Endothelial cell of umbilical vein (primary cell): ENCODE results near the gene SLC24A3. TPM values are rescaled to one million over a fixed set of nuclear protein-coding genes. Genes with fewer than 3 reads are reported as not detected.

Experiments used
- BruUV-seq: library from RNA; stranded (reverse); fragments of 400-500 nt; replicated peaks from 2 replicates; lab custom pipeline; 2021; lab: Mats Ljungman, UMichigan
- CTCF ChIA-PET: fragments of 300-600, 350-600 bp; sonication (Branson Sonifier 250); formaldehyde crosslinking; loops from one replicate; lab custom pipeline; 2021; ENCODE audit warnings: antibody characterized with exemption, inconsistent platforms; lab: Charles Lee
- POLR2A ChIA-PET: fragments of 300-600, 350-600 bp; sonication (Branson Sonifier 250); formaldehyde crosslinking; loops from one replicate; lab custom pipeline; 2021; ENCODE audit warnings: antibody characterized with exemption, inconsistent platforms; lab: Charles Lee
- DNase-seq: peaks from one replicate; pipeline ENCODE4 v3.0.0-alpha.2; 2011; ENCODE audit warnings: low read depth, low spot score
- FAIRE-seq: peaks from 2 replicates; lab custom pipeline; 2011; peaks lifted over from hg19 to GRCh38; lab: Jason Lieb, UNC
- H2AFZ ChIP-seq: 2 replicates; pipeline ENCODE4 v1.6.0; 2012; ENCODE audit warnings: low read depth, low read length, control low read depth, inconsistent platforms
- H3K27ac ChIP-seq: 2 replicates; pipeline ENCODE4 v1.5.1; 2011; ENCODE audit warnings: low read depth, mild to moderate bottlenecking, control low read depth, low read length, moderate library complexity; ENCODE audit not compliant: insufficient read depth
- H3K27me3 ChIP-seq, 2 experiments: 2 replicates each; pipeline versions ENCODE4 v1.6.0 to v1.6.1; 2011; ENCODE audit warnings: low read length in 2 of 2, mixed read lengths in 1 of 2; ENCODE audit not compliant: control insufficient read depth in 2 of 2, insufficient read depth in 2 of 2
- H3K36me3 ChIP-seq, 2 experiments: 2 replicates in 1 of 2; 3 replicates in 1 of 2; pipeline ENCODE4 v1.5.1; 2011; ENCODE audit warnings: low read length in 2 of 2, mild to moderate bottlenecking in 1 of 2, moderate library complexity in 1 of 2; ENCODE audit not compliant: control insufficient read depth in 2 of 2, insufficient read depth in 2 of 2; ENCODE audit errors: extremely low read depth in 1 of 2
- H3K4me1 ChIP-seq: 3 replicates; pipeline ENCODE4 v1.5.1; 2011; ENCODE audit warnings: mild to moderate bottlenecking, low read length; ENCODE audit not compliant: control insufficient read depth, insufficient read depth; ENCODE audit errors: extremely low read depth
- H3K4me2 ChIP-seq: 2 replicates; pipeline ENCODE4 v1.6.1; 2011; ENCODE audit warnings: low read length, control low read depth, mixed read lengths; ENCODE audit not compliant: insufficient read depth
- H3K4me3 ChIP-seq, 3 experiments: fragments of 200-600 bp in 1 of 3; sonication (generic), shearing (Covaris generic) in 1 of 3; replicated peaks in 1 of 3; 2 replicates each; pipeline ENCODE4 v1.5.1; 2011 to 2016; ENCODE audit warnings: control low read depth in 3 of 3, low read length in 3 of 3, mild to moderate bottlenecking in 2 of 3, inconsistent platforms in 1 of 3, low read depth in 1 of 3, moderate library complexity in 1 of 3; ENCODE audit not compliant: insufficient read depth in 1 of 3
- H3K79me2 ChIP-seq: 2 replicates; pipeline ENCODE4 v1.6.0; 2012; ENCODE audit warnings: low read length, inconsistent platforms; ENCODE audit not compliant: control insufficient read depth, insufficient read depth
- H3K9ac ChIP-seq: replicated peaks from 2 replicates; pipeline ENCODE3; 2011; ENCODE audit warnings: low read length, control low read depth; ENCODE audit not compliant: insufficient read depth; ENCODE audit errors: extremely low read depth
- H3K9me1 ChIP-seq: replicated peaks from 3 replicates; pipeline ENCODE4 v1.6.0; 2011; ENCODE audit warnings: mild to moderate bottlenecking, low read length; ENCODE audit not compliant: control insufficient read depth, insufficient read depth; ENCODE audit errors: extremely low read depth
- H3K9me3 ChIP-seq: replicated peaks from 2 replicates; pipeline ENCODE4 v1.5.1; 2012; ENCODE audit warnings: low read length, inconsistent platforms; ENCODE audit not compliant: control insufficient read depth, insufficient read depth
- H4K20me1 ChIP-seq: replicated peaks from 2 replicates; pipeline ENCODE3; 2011; ENCODE audit warnings: mild to moderate bottlenecking, low read length; ENCODE audit not compliant: control insufficient read depth, insufficient read depth; ENCODE audit errors: extremely low read depth
- EZH2 ChIP-seq: IDR thresholded peaks from 2 replicates; pipeline ENCODE4 v1.6.1; 2012; ENCODE audit warnings: borderline replicate concordance, low read depth, mild to moderate bottlenecking, moderate library complexity, low read length, inconsistent platforms; ENCODE audit not compliant: severe bottlenecking
- GATA2 ChIP-seq: IDR thresholded peaks from 2 replicates; pipeline ENCODE4 v1.7.0; 2011; ENCODE audit warnings: low read depth, mild to moderate bottlenecking, moderate library complexity, mixed read lengths, low read length; ENCODE audit not compliant: insufficient read length, insufficient read depth
- JUN ChIP-seq: IDR thresholded peaks from 2 replicates; pipeline ENCODE4 v1.6.1; 2011; ENCODE audit warnings: borderline replicate concordance, low read depth; ENCODE audit not compliant: insufficient read length, insufficient read depth
- MYC ChIP-seq: IDR thresholded peaks from one replicate; pipeline ENCODE4 v1.6.1; 2011; ENCODE audit warnings: mild to moderate bottlenecking, low read depth, low read length
- POLR2A ChIP-seq: IDR thresholded peaks from 2 replicates; pipeline ENCODE4 v1.6.1; 2012; ENCODE audit warnings: low read depth, mild to moderate bottlenecking, control low read depth, low read length
- POLR2AphosphoS5 ChIP-seq: IDR thresholded peaks from 2 replicates; pipeline ENCODE4 v1.6.1; 2012; ENCODE audit warnings: low read depth, mild to moderate bottlenecking, control low read depth, low read length, moderate library complexity; ENCODE audit not compliant: insufficient read depth
- dilution Hi-C: fragments of 300-500 bp; cut with MboI; formaldehyde crosslinking; loops from one replicate; pipeline ENCODE4 v1.15.0; 2019; ENCODE audit warnings: low sequenced_read_pairs; ENCODE audit not compliant: extremely low pct_ligation_motif_present
- intact Hi-C: fragments of 100-400 bp; cut with micrococcal nuclease; formaldehyde crosslinking; loops from one replicate; pipeline ENCODE4 v1.10.0; 2022
- polyA plus RNA-seq, 4 experiments: library from polyadenylated mRNA; depleted of rRNA in 3 of 4; stranded (reverse) in 3 of 4; unstranded in 1 of 4; fragments of >200 nt; gene quantifications; 2 replicates each; pipeline versions ENCODE4 v1.2.1 to v1.2.3, GENCODE V29; 2011 to 2012; ENCODE audit warnings: missing spikeins in 1 of 4
- total RNA-seq: library from RNA; stranded (reverse); gene quantifications from 2 replicates; pipeline ENCODE4 v1.2.3, GENCODE V29; 2021
- TF ChIP-seq, protein P1 (sequence below): IDR thresholded peaks from 2 replicates; pipeline ENCODE4 v1.6.1; 2011; ENCODE audit not compliant: insufficient read depth, insufficient read length
- TF ChIP-seq, protein P2 (sequence below), 2 donors: IDR thresholded peaks; 1 replicate in 1 of 2; 2 replicates in 1 of 2; pipeline ENCODE4 v1.5.1; 2011; ENCODE audit warnings: low read length in 2 of 2, mild to moderate bottlenecking in 2 of 2, moderate library complexity in 2 of 2, control low read depth in 1 of 2, inconsistent platforms in 1 of 2, low read depth in 1 of 2; ENCODE audit not compliant: insufficient read depth in 1 of 2; ENCODE audit errors: extremely low read depth in 1 of 2

The SLC24A3 gene
- total and polyA plus RNA-seq, 2 donors (not counting 3 experiments of a cell fraction or from before 2014, with no cell fraction given), result not detected

DNA sequence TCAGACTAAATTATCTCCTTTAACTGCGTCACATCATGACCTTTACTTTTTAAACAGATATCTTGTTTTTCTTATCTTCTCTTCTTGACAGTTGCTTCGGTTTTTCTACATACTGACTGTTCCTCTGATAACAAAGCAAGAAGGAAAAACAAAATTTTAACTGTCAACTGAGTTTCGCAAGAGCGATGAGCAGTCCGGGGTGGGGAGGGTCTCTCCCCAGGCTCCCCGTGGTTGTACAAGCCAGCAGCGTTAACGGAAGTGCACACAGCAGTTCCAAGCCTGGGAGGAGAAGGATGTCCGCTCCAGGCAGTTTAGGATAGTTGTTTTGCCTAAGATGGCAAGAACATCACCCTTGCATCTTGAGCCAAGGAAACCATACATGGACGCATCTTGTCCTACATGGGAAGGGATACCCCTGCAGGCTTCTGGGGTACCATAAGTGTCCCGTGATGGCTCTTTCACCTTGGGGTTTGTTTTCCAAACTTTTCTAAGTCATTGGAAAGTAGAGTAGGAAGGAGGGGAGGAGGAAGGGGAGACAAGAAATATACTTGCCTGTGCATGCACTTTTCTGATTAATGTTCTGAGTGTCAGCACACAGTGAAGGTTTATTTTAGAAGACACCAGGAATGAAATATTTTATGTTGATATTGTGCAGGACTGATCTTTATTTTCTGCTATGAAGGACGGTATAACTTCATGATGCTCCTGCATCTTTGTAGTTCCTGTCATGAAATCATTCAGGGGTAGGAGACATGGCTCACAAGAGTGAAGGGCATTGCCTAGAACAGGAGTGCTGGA, 20.8 kb downstream of the SLC24A3 start:
- POLR2A ChIA-PET, result no interaction called here
- Histone ChIP-seq H3K79me2 (no peaks in the 10 kb centered on the region), H3K27ac (no peak overlapping the region), H3K9me1 (no peaks in the 10 kb centered on the region), H3K4me3 (no peak overlapping the region), H4K20me1 (no peaks in the 10 kb centered on the region), H2AFZ (no peak overlapping the region), H3K4me2 (no peak overlapping the region), H3K36me3 (no peaks in the 10 kb centered on the region), H3K4me1 (no peaks in the 10 kb centered on the region), H3K9ac (no peak overlapping the region), H3K9me3 (no peaks in the 10 kb centered on the region), H3K27me3 (no peaks in the 10 kb centered on the region)
- CTCF ChIA-PET, result no interaction called here
- dilution Hi-C loops (no loop called here), intact Hi-C loops (no loop called here)
- DNase-seq (no peak), FAIRE-seq (no peak)
- TF ChIP-seq GATA2, result no peak
- TF ChIP-seq, protein P1, sequence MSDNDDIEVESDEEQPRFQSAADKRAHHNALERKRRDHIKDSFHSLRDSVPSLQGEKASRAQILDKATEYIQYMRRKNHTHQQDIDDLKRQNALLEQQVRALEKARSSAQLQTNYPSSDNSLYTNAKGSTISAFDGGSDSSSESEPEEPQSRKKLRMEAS, result no peak
- no peak for TF ChIP-seq POLR2A
- BruUV-seq, result no TSS peak

DNA sequence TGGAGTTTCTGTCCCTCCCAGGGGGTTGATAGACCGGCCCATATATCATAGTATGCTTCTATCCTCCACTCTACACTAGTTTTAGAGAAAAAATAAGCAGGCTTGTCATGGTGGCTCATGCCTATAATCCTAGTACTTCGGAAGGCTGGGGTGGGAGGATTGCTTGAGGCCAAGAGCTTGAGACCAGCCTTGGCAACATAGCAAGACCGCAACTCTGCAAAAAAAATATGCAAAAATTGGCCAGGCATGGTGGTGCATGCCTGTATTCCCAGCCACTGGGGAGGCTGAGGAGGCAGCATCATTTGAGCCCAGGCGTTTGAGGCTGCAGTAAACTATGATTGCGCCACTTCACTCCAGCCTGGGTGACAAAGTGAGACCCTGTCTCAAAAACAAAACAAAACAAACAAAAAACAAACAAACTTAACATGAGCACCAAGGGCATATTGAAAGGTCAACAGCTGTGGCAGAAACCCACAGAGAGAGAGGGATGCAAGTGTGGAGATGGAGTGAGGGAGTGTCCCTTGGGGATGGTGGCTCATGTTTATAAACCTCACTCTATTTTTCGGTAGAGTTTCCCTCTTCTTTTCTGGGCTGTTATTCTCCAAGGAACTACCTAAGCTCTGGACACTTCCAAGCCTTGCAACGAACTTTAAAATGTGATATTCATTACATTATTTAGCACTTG, 24.1 kb downstream of the SLC24A3 start:
- no peaks in the 10 kb centered on the region for H3K9me3 ChIP-seq
- intact Hi-C loops (no loop called here), dilution Hi-C loops (no loop called here)
- no peaks in the 10 kb centered on the region for H3K27me3 ChIP-seq
- ChIA-PET POLR2A (no interaction called here), CTCF (no interaction called here)
- TF ChIP-seq EZH2 (no peak), MYC (no peak), POLR2A (no peak), POLR2AphosphoS5 (no peak), JUN (no peak)
- TF ChIP-seq, protein P2, sequence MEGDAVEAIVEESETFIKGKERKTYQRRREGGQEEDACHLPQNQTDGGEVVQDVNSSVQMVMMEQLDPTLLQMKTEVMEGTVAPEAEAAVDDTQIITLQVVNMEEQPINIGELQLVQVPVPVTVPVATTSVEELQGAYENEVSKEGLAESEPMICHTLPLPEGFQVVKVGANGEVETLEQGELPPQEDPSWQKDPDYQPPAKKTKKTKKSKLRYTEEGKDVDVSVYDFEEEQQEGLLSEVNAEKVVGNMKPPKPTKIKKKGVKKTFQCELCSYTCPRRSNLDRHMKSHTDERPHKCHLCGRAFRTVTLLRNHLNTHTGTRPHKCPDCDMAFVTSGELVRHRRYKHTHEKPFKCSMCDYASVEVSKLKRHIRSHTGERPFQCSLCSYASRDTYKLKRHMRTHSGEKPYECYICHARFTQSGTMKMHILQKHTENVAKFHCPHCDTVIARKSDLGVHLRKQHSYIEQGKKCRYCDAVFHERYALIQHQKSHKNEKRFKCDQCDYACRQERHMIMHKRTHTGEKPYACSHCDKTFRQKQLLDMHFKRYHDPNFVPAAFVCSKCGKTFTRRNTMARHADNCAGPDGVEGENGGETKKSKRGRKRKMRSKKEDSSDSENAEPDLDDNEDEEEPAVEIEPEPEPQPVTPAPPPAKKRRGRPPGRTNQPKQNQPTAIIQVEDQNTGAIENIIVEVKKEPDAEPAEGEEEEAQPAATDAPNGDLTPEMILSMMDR (IDR thresholded peaks at IDR 0.05; ENCODE audit: extremely low read depth in 1 of 2, insufficient read depth in 1 of 2, low read depth in 1 of 2, low read length in 2 of 2), result no peak
- TF ChIP-seq, protein P1, result no peak
- no peak overlapping the region for H3K9ac ChIP-seq
- no TSS peak for BruUV-seq
- no peak overlapping the region for H3K4me2 ChIP-seq
- FAIRE-seq (no peak), DNase-seq (no peak)
- H4K20me1 ChIP-seq, result no peaks in the 10 kb centered on the region
- no peaks in the 10 kb centered on the region for H3K4me1 ChIP-seq
- no peaks in the 10 kb centered on the region for H3K36me3 ChIP-seq
- no peak overlapping the region for H2AFZ ChIP-seq
- H3K4me3 ChIP-seq, result no peak overlapping the region
- H3K9me1 ChIP-seq, result no peaks in the 10 kb centered on the region
- H3K79me2 ChIP-seq, result no peaks in the 10 kb centered on the region
- no peak overlapping the region for H3K27ac ChIP-seq
